DND-41 (cell line): ENCODE measurements around the gene POLR1H.
A peak's percentile ranks its signal among the peaks of the same experiment; 100 is the strongest.

ENCODE experiments used
- ATAC-seq: fragments of 200-7000 bp; cut with Tn5 transposase; 3 replicates; pipeline ENCODE4 v1.9.1; 2021; ENCODE audit warnings: low read depth; ENCODE audit not compliant: insufficient read depth
- DNase-seq: peaks from one replicate; pipeline ENCODE4 v3.0.0-alpha.2; 2020
- H2AFZ ChIP-seq: 2 replicates; pipeline ENCODE4 v1.6.0; 2012; ENCODE audit warnings: low read depth, low read length
- H3K27ac ChIP-seq: 2 replicates; pipeline ENCODE4 v1.5.1; 2012; ENCODE audit warnings: low read length, inconsistent platforms
- H3K27me3 ChIP-seq: fragments of 200-600 bp; sonication (generic); 2 replicates; pipeline ENCODE4 v1.6.0; 2012; ENCODE audit warnings: low read length, mild to moderate bottlenecking, inconsistent platforms; ENCODE audit not compliant: insufficient read depth, poor library complexity
- H3K36me3 ChIP-seq: 2 replicates; pipeline ENCODE4 v1.5.1; 2012; ENCODE audit warnings: low read length, inconsistent platforms; ENCODE audit not compliant: insufficient read depth
- H3K4me1 ChIP-seq: 2 replicates; pipeline ENCODE4 v1.5.1; 2012; ENCODE audit warnings: mild to moderate bottlenecking, low read length; ENCODE audit not compliant: insufficient read depth
- H3K4me2 ChIP-seq: 2 replicates; pipeline ENCODE4 v1.6.0; 2012; ENCODE audit warnings: mild to moderate bottlenecking, moderate library complexity, low read length, inconsistent platforms; ENCODE audit not compliant: insufficient read depth
- H3K4me3 ChIP-seq, 2 experiments: fragments of 200-600 bp in 1 of 2; shearing (Covaris generic) in 1 of 2; 2 replicates each; pipeline ENCODE4 v1.5.1; 2012 to 2016; ENCODE audit warnings: inconsistent platforms in 2 of 2, low read length in 2 of 2, mild to moderate bottlenecking in 2 of 2, low read depth in 1 of 2, moderate library complexity in 1 of 2
- H3K79me2 ChIP-seq: 2 replicates; pipeline ENCODE4 v1.6.0; 2012; ENCODE audit warnings: low read length, inconsistent platforms; ENCODE audit not compliant: insufficient read depth
- H3K9ac ChIP-seq: 2 replicates; pipeline ENCODE4 v1.6.0; 2012; ENCODE audit warnings: low read depth, mild to moderate bottlenecking, inconsistent platforms, low read length, moderate library complexity
- H3K9me3 ChIP-seq: 2 replicates; pipeline ENCODE4 v1.5.1; 2012; ENCODE audit warnings: low read length, moderate library complexity, mild to moderate bottlenecking, inconsistent platforms; ENCODE audit not compliant: insufficient read depth, severe bottlenecking
- H4K20me1 ChIP-seq: 2 replicates; pipeline ENCODE4 v1.6.0; 2012; ENCODE audit warnings: low read length; ENCODE audit not compliant: insufficient read depth
- EZH2 ChIP-seq: IDR thresholded peaks from 3 replicates; pipeline ENCODE4 v1.6.1; 2012; ENCODE audit warnings: borderline replicate concordance, low read depth, mild to moderate bottlenecking, moderate library complexity, low read length, inconsistent platforms; ENCODE audit not compliant: severe bottlenecking
- TF ChIP-seq, protein P1 (sequence below): IDR thresholded peaks from 2 replicates; pipeline ENCODE4 v1.5.1; 2012; ENCODE audit warnings: borderline replicate concordance, low read length, moderate library complexity, mild to moderate bottlenecking; ENCODE audit not compliant: poor library complexity, severe bottlenecking; ENCODE audit errors: extremely low read depth

The POLR1H gene

DNA sequence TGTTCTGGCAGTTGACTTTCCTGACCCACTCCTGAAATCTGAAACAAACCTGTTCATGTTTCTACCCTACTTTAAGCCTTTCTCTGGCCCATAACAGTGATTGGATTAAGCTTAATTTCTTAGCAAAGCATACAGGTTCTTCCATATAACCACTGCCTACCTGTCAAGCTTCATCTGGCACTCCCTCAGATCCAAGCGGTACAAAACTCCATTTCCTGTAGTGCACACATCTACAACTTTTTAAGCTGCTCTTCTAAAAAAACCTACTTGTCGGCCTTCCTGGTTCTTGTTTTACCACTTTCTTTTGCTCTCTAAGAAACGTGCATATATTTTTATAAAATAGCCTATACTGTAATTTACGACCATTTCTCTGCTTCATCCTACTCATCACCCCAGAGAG is 5.0 kb downstream of the POLR1H start:
- H3K9ac ChIP-seq = peak overlapping the region; percentile 61
- peak overlapping the region; percentile 70 for H3K4me2 ChIP-seq
- H3K27me3 ChIP-seq = no peaks in the 10 kb centered on the region
- peaks cover 39% of the 10 kb centered on the region for H3K36me3 ChIP-seq
- no peaks in the 10 kb centered on the region for H4K20me1 ChIP-seq
- H3K9me3 ChIP-seq = no peaks in the 10 kb centered on the region
- peak overlapping the region; percentile 79 for H2AFZ ChIP-seq
- H3K4me3 ChIP-seq = peak overlapping the region; percentile 34 to 86; a peak in 3 of 4 replicates
- peak overlapping the region; percentile 92 for H3K27ac ChIP-seq
- peaks cover 45% of the 10 kb centered on the region for H3K79me2 ChIP-seq
- DNase-seq = no peak
- H3K4me1 ChIP-seq = peaks cover 56% of the 10 kb centered on the region
- TF ChIP-seq, protein P1, sequence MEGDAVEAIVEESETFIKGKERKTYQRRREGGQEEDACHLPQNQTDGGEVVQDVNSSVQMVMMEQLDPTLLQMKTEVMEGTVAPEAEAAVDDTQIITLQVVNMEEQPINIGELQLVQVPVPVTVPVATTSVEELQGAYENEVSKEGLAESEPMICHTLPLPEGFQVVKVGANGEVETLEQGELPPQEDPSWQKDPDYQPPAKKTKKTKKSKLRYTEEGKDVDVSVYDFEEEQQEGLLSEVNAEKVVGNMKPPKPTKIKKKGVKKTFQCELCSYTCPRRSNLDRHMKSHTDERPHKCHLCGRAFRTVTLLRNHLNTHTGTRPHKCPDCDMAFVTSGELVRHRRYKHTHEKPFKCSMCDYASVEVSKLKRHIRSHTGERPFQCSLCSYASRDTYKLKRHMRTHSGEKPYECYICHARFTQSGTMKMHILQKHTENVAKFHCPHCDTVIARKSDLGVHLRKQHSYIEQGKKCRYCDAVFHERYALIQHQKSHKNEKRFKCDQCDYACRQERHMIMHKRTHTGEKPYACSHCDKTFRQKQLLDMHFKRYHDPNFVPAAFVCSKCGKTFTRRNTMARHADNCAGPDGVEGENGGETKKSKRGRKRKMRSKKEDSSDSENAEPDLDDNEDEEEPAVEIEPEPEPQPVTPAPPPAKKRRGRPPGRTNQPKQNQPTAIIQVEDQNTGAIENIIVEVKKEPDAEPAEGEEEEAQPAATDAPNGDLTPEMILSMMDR = no peak
- TF ChIP-seq EZH2 = no peak
- ATAC-seq = no peak

DNA sequence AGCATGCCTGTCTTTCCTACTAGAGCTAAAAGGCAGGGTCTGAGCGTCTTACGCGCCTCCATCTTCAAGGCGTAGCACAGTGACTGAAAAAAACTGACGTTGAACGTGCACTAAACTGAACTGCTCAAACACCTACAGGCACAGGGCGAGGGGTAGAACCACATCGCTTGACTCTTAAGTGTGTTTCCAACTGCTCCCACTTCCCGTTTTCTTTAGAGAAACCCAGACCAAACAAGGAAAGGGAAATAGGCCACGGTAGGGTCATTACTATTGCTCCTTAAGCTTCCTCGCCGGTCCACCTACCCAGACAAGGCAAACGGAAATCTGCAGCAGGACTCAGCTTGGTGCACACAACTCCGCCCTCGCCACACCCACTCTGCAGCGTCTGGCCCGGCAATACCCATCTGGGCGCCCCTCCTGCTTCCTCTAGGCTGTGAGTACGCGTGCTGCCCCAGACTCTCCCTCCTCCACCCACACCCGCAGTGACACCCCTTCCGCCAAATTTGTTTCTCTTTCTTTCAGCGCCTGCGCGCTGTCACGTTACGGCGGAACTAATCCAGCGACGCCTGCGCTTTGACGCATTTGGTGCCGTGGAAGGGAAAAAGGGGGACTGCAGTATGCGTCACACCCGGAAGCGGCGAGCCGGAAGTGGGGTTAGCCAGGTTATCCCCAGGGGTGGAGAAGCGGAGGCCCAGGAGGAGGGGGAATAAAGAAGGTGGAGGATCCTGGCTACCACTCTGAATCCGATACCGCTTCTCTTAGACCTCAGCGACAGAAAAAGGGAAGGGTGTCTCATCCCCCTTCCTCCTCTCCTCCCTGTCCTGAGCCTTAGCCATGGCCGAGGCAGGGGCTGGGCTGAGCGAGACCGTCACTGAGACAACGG is 5.8 kb downstream of the POLR1H start, which contains the start of gene PPP1R11:
PPP1R11 (plus strand) TSS at position 622 of the 883 bp plus-strand sequence; CDS start at position 835, 213 bp downstream.
- Histone ChIP-seq H2AFZ (peak within 1 kb of the TSS; percentile 87), H3K36me3 (peaks cover 39% of the 10 kb centered on the region), H3K4me1 (peaks cover 55% of the 10 kb centered on the region), H3K9me3 (no peaks in the 10 kb centered on the region), H3K79me2 (peaks cover 37% of the 10 kb centered on the region), H3K27me3 (no peaks in the 10 kb centered on the region), H3K4me3 (peak within 1 kb of the TSS; percentile 70 to 86), H3K27ac (peak within 1 kb of the TSS; percentile 92), H3K9ac (peak within 1 kb of the TSS; percentile 71), H3K4me2 (peak within 1 kb of the TSS; percentile 91), H4K20me1 (no peaks in the 10 kb centered on the region)
- ATAC-seq (peak; percentile 97), DNase-seq (peak; percentile 100)
- TF ChIP-seq, protein P1 = no peak
- no peak for TF ChIP-seq EZH2

DNA sequence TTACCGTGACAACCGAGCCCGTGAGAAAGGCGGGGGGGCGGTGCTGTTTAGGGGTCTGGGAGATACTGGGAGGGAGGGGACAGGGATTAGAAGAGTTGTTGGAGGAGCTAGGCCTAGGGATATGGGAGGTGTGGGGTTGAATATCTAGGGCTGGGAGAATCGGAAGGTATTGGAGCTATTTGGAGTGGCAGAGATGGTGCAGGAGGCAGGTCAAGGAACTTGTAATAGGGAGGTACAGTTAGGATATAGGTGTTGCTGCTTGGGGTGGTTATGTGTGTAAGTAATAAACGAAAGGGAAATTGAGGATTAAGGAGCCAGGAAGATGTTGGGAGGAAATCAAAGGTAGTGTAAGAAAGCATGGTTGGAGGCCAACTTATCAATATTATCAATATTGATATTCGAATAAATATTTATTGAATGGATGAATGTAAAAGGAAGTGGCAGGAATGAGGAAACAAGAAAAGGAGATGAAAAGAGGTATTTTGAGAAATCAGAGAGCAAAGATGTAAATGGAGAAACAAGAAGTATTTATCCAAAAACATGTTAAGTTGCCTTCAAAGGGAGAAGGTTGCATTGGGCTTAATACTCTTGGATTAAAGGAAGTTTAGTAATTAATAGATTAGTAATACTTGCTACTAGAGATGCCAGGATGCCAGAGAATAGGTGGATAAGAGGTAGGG is 6.5 kb downstream of the POLR1H start:
- Histone ChIP-seq H3K79me2 (peaks cover 30% of the 10 kb centered on the region), H2AFZ (peak overlapping the region; percentile 87), H3K36me3 (peaks cover 39% of the 10 kb centered on the region), H3K9ac (peak overlapping the region; percentile 71), H3K4me1 (peaks cover 47% of the 10 kb centered on the region), H4K20me1 (no peaks in the 10 kb centered on the region; the same call in 1 of the 2 replicates), H3K4me3 (peak overlapping the region; percentile 70 to 86), H3K27me3 (no peaks in the 10 kb centered on the region), H3K9me3 (no peaks in the 10 kb centered on the region), H3K27ac (peak overlapping the region; percentile 83), H3K4me2 (peak overlapping the region; percentile 91)
- DNase-seq (no peak), ATAC-seq (no peak)
- TF ChIP-seq, protein P1 = no peak
- TF ChIP-seq EZH2 = no peak
